Measurements from ENCODE around the gene ZFYVE9. TPM values are rescaled to one million over a fixed set of nuclear protein-coding genes. Genes with fewer than 3 reads are reported as not detected.

ZFYVE9 gene
- total RNA-seq, 4 donors from 2014 or later, result 12.7 to 31.1 (median 16.2) TPM

GRCh38 chr1:52123622-52124021, 18.3 kb upstream of the ZFYVE9 start:
- Histone ChIP-seq H3K36me3 (no peaks in the 10 kb centered on the region), H3K27me3 (peaks cover 0 to 17% (median 0%) of the 10 kb centered on the region in 4 donors), H3K4me3 (no peak overlapping the region), H3K4me1 (peaks cover 0 to 15% (median 0%) of the 10 kb centered on the region in 3 donors), H3K9me3 (no peaks in the 10 kb centered on the region), H3K27ac (no peak overlapping the region)
- intact Hi-C loops (cut with DNase I), result no loop called here
- DNase-seq, result no peak
- WGBS, 2 donors, result 86 to 87% methylated on average over 6 of the region's 6 CpGs
- no peak for TF ChIP-seq POLR2A (IDR thresholded peaks at IDR 0.05)
- no peak for TF ChIP-seq CTCF (IDR thresholded peaks at IDR 0.05)

GRCh38 chr1:52125736-52126359, 16.0 kb upstream of the ZFYVE9 start:
- no peak for DNase-seq
- Histone ChIP-seq H3K27me3 (peaks cover 0 to 17% (median 0%) of the 10 kb centered on the region in 4 donors), H3K36me3 (no peaks in the 10 kb centered on the region), H3K27ac (no peak overlapping the region), H3K4me3 (no peak overlapping the region), H3K9me3 (no peaks in the 10 kb centered on the region), H3K4me1 (no peaks in the 10 kb centered on the region)
- TF ChIP-seq POLR2A (IDR thresholded peaks at IDR 0.05) (no peak), CTCF (IDR thresholded peaks at IDR 0.05) (no peak)
- intact Hi-C loops (cut with DNase I), result no loop called here

- peaks cover 0 to 17% (median 0%) of the 10 kb centered on the region in 4 donors for H3K27me3 ChIP-seq
- no peak for TF ChIP-seq POLR2A (IDR thresholded peaks at IDR 0.05)
- TF ChIP-seq CTCF (IDR thresholded peaks at IDR 0.05), result peak; percentile 14 to 80 (median 52)
- intact Hi-C loops (cut with DNase I), result no loop called here
- 22 to 25% methylated on average over 5 of the region's 5 CpGs for WGBS, 2 donors
- DNase-seq, result no peak
- no peaks in the 10 kb centered on the region for H3K36me3 ChIP-seq
- H3K9me3 ChIP-seq, result no peaks in the 10 kb centered on the region
- no peak overlapping the region for H3K4me3 ChIP-seq
- no peaks in the 10 kb centered on the region for H3K4me1 ChIP-seq
- no peak overlapping the region for H3K27ac ChIP-seq
Observed at GRCh38 chr1:52127181-52128180, 14.4 kb upstream of the ZFYVE9 start.

- Histone ChIP-seq H3K4me3 (no peak overlapping the region), H3K4me1 (peaks cover 11 to 55% (median 15%) of the 10 kb centered on the region in 3 donors), H3K27me3 (no peaks in the 10 kb centered on the region), H3K9me3 (no peaks in the 10 kb centered on the region), H3K27ac (peak overlapping the region; percentile 75 to 99 (median 94)), H3K36me3 (no peaks in the 10 kb centered on the region)
- 22 to 27% methylated on average over 5 of the region's 5 CpGs for WGBS, 2 donors
- intact Hi-C loops (cut with DNase I), result no loop called here
- no peak for DNase-seq
- TF ChIP-seq POLR2A (IDR thresholded peaks at IDR 0.05) (no peak), CTCF (IDR thresholded peaks at IDR 0.05) (no peak)
Observed at GRCh38 chr1:52139817-52140540, 1.9 kb upstream of the ZFYVE9 start.

All from esophagus squamous epithelium (tissue), 5 donors.